Posterior vena cava (tissue), 2 donors: ENCODE measurements around the gene COBLL1. TPM values are rescaled to one million over a fixed set of nuclear protein-coding genes. Genes with fewer than 3 reads are reported as not detected.
"Not testable (repeated sequence)": the region's sequence is repeated elsewhere in the genome, so short reads cannot be mapped to it uniquely, and the experiment has no call there.

ENCODE experiments used
- DNase-seq: peaks from one replicate; pipeline ENCODE4 v3.0.0-alpha.2; 2020; ENCODE audit warnings: low spot score
- intact Hi-C, 2 donors: fragments of 100-400 bp; cut with DNase I; formaldehyde crosslinking; loops; one replicate each; pipeline versions ENCODE4 v1.14.1 to v1.14.2; 2022 to 2023
- total RNA-seq, 2 donors: library from RNA; stranded (reverse); fragmentation: NEBNext Ultra II Directional; extraction: Animal tissue kit (Norgen Biotek cat#: 25700); gene quantifications; one replicate each; pipeline ENCODE4 v1.2.1, GENCODE V29; 2021
- donor health status: DM: yes; HTN: yes; CAD: no.
- donor health status: DM: yes; HTN: yes; CAD: no.

COBLL1 gene
- total RNA-seq, 2 donors from 2014 or later, result 76.9 to 92.6 TPM

DNA sequence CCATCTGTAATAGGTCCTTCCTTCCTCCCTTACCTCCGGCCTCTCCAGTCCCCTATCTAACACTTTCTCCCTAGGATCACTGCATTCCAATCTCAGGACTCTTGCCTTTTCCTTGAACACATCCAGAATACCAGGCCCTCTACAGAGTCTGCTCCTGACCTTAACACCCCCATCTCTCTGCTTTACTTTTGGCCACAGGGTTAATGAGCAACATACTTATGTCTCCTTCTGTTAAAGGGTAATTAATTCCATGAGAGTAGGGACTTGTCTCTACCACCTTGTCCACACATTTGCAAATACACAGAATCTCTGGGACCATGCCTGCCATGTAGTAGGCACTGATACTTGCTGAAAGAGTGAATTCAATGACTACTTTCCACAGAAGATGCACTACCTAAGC, 94.9 kb downstream of the COBLL1 start:
- intact Hi-C loops, result no loop called here
- DNase-seq, result no peak

DNA sequence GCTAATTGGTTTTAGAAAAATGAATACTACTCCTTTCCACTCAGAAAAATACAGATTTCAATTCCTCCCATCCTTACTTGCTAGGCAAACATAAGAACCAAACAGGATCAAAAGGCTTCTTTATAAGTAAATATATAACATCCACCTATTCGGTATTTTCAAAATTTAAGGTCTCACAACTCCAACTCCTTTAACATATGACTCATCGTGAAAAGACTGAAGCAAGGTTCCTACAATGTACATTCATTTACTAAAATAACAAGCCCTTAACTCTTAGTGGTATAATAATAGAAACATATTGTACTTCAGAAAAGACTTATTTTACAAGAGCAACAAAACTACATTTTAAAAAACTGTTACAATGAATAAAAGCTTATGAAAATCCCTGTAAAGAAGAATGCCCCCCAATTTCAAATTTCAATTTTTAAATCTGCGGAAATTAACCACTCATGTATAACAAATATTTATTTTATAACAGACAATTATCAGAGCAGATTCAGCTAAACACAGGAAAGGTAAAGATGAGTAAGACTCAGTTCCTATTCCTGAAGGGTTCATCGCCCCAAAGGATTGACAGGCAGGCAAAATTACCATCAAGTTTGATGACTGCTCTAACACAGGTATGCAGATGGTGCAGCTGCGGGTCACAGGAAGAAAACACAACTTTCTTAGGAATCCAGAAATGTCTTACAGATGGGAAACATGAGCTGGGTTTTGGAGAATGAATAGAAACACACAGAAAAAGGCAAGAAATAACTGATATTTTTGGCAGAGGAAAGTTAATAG, 96.4 kb downstream of the COBLL1 start:
- intact Hi-C loops, result no loop called here
- no peak for DNase-seq

DNA sequence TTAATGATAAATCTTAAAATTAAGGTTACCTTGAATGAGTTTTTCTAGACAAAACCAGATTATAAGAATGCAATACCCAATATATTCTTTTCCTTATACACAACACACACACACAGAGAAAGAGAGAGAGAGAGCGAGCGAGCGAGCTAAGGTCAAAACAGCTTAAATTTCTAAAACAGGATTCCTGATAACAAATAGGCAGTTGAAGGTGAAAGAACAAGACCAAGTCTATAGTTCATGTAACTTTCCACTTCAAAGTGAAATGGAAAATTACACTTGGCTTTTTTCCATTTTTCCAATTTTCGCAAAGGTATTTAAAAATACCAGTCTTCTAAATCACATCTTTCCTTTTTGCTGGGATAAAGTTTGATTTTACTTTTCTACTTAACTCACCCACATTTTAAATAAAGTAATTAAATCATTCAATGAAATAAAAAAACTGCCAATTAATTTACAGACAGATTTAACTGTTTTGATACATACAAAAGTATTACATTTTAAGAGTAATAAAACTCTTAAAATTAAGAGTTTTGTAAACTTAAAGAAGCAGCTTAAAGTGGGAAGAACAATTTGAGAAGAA, 98.8 kb downstream of the COBLL1 start:
- intact Hi-C loops, result no loop called here
- no peak for DNase-seq

GRCh38 chr2:164739966-164740365, 101.7 kb downstream of the COBLL1 start:
- intact Hi-C loops, result loop anchor here in 1 of 2 donors (5.0 kb wide), 2 partner anchors 102 to 172 kb away; partner anchors contain the start of gene COBLL1
- DNase-seq, result no peak

DNA sequence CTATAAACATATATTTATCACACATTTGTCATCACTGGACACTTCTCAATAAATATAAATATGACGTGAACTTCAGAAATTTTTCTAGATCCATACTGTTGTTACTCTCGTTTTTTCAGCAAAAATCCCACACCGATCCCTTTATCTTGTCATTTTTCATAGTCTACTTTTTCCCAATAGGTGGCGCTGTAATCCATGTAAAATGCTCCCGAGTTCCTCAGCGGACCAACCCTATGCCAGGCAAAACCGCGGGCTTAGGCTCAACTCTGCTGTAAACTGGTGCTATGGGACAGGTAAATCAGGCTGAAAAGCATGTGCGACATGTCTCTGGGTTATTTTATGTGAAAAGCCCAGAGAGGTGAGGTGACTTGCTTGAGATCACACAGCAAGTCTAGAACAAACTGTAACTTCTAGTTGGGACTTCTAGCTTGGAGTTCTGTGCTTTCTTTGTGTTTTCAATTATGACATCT, 104.0 kb downstream of the COBLL1 start:
- DNase-seq, result peak; percentile 79
- intact Hi-C loops, result loop anchor here in 1 of 2 donors (5.0 kb wide), 2 partner anchors 105 to 175 kb away; partner anchors contain the start of gene COBLL1

DNA sequence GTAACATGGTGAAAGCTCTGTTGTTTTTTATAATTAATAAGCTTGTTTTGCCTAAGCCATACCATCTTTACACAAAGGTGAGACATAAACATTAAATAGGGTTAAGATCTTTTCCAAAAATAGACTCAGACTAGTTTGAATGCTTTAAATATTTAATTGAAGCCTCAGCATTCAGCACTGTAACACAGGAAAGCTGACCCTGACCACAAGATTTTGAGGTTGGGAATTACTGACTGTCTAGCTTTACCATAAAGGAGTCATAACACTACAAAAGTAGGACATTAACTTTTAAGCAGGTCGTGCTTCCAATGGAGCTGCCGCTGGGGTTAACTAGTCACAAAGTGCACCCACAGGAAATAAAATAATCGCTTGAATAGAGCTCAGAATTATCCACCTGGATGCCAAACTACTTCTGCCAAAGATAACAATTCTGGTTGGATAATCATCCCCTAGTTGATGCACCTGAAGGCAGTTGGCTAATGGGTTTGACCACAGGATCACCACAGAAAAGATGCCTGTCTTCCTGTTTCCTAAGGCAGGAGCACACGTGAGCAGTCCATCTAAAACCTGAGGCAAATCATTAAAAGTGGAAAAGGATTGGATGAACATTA, 106.2 kb downstream of the COBLL1 start:
- intact Hi-C loops, result loop anchor here in 1 of 2 donors (5.0 kb wide), 2 partner anchors 107 to 177 kb away; partner anchors contain the start of gene COBLL1
- no peak for DNase-seq

DNA sequence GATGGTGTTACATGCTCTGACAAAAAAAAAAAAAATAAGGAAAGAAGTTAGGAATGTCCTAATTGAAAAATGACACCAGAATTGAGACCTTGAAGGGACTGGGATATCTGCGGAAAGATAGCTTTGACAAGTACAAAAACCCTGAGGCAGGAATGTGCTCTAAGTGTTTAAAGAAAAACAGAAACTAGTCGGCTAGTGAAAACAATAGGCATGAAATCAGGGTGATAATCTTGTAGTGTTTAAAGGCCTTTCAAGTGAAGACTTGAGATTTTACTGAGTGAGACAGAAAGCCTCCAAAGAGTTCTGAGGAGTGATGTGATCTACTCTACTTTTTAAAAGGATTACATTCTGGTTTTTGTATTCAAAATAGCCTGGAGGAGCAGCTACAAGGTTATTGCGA, 107.4 kb downstream of the COBLL1 start:
- DNase-seq, result no peak
- intact Hi-C loops, result no loop called here

GRCh38 chr2:164725542-164725941, 116.1 kb downstream of the COBLL1 start:
- no peak for DNase-seq
- intact Hi-C loops, result loop anchor here in 1 of 2 donors (10.0 kb wide), 1 partner anchor 189 kb away; no protein-coding TSS in a partner anchor

DNA sequence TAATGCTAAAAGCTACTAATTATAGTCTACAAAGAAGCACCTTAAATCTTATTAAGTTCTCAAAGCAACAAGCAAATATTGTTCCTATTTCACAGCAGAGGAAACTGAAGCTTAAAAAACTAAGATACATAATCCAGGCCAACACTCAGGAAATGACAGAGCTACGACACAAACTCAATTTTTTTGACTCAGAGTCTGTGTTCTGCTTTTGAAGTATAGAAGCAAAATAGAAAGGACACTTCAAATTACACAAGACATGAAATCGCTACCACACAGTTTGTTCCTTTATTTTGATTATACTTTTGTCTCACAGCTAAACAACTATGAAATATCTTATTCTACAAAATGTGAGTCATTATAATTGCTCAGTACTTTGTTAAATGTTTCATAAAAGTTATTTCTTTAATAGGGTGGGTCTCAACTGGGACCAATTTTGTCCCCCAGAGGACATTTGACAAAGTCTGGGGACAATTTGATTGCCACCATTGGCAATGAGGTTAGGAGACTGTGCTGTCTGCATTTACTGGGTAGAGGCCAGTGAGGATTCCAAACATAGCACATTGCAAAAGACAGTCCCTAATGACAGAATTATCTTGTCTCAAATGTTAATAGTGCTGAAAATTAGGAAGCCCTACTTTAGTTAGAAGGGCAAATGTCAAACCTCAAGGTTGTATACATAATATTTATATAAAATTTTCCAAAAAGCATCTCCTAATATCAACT, 118.8 kb downstream of the COBLL1 start:
- intact Hi-C loops, result loop anchor here in 1 of 2 donors (10.0 kb wide), 1 partner anchor 192 kb away; no protein-coding TSS in a partner anchor
- no peak for DNase-seq

DNA sequence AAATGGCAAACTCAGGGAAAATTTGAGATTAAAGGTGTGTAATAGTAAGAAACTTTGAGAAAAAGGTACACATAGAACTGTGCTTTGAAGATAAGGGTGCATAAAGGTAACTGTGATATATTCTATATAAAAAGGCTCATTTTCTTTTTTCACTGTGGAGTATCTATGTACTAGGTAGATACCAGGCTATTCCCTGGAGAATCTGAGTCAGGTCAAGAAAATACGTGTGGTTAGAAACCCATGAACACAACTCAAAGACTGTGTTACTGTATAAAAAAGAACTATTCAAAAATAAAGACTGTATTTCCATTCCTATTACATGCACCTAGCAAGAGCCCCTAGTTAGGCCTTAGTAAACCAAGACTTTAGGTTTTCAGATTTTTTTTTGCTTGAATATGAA, 120.2 kb downstream of the COBLL1 start:
- intact Hi-C loops, result loop anchor here in 1 of 2 donors (10.0 kb wide), 1 partner anchor 193 kb away; no protein-coding TSS in a partner anchor
- no peak for DNase-seq

DNA sequence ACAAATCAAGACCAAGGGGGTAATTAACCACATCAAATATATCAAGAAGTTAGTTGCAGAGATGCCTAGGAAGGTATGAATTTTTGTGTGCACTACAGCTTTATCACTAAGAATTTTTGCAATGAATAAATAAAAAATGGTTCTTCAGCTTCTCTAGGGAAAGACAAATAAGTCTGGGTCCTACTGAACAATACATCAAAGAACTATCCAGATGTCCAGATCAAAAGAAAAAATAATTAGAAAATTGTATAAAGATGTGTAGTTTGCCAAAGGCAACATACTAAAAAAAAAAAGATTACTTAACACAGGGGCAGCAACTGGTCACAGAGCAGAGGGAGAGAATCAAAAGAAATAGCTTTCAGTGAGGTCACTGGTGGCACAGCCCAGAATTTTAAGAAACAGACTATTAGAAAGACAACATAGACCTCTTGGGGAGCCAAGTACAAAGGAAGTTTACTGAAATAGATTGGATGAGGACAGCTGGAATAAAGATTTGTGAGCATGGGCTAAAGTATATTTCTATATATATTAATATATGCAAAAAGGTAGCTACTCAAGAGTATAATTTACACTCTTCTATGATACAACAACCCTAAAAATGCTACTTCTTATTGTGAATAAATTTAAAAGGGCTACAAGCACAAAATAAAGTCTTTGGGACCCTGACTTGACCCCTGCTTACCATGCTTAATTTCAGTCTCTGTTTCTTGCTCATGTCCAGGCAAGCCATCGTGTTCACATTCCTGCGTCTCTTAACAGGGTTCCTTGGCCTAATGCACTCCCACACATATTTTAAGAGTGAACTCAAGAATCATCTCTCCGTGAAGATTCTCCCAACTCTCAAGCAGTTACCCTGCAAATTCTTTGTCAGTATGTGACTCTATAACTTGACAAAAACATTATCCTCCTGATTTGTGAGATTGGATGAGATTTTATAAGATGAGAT, 121.4 kb downstream of the COBLL1 start:
- no peak for DNase-seq
- intact Hi-C loops, result loop anchor here (10.0 kb wide), 2 partner anchors 155 to 195 kb away; no protein-coding TSS in a partner anchor

- no peak for DNase-seq
- intact Hi-C loops, result loop anchor here (10.0 kb wide), 1 partner anchor 152 kb away; no protein-coding TSS in a partner anchor
Observed at GRCh38 chr2:164717000-164717803, 124.4 kb downstream of the COBLL1 start.

- intact Hi-C loops, result loop anchor here (10.0 kb wide), 1 partner anchor 150 kb away; no protein-coding TSS in a partner anchor
- no peak for DNase-seq
Observed at GRCh38 chr2:164714471-164714870, 127.2 kb downstream of the COBLL1 start.

DNA sequence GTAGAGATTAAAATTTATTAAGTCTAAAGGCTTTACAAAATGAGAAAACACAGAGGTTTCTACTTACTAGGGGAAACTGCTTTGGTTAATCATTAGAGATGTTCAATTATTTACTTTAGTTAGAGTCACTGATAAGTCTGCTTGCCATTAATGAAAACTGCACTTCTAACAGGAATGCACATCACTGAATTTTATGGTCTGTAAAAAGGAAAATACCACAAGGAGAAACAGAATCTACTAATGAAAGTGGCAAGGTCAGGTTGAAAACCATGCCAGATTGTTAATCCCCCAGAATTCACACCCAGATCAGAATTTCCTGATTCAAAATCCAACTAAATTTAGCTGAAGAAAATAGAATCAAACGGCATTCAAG, 129.9 kb downstream of the COBLL1 start:
- intact Hi-C loops, result loop anchor here (10.0 kb wide), 1 partner anchor 147 kb away; no protein-coding TSS in a partner anchor

DNA sequence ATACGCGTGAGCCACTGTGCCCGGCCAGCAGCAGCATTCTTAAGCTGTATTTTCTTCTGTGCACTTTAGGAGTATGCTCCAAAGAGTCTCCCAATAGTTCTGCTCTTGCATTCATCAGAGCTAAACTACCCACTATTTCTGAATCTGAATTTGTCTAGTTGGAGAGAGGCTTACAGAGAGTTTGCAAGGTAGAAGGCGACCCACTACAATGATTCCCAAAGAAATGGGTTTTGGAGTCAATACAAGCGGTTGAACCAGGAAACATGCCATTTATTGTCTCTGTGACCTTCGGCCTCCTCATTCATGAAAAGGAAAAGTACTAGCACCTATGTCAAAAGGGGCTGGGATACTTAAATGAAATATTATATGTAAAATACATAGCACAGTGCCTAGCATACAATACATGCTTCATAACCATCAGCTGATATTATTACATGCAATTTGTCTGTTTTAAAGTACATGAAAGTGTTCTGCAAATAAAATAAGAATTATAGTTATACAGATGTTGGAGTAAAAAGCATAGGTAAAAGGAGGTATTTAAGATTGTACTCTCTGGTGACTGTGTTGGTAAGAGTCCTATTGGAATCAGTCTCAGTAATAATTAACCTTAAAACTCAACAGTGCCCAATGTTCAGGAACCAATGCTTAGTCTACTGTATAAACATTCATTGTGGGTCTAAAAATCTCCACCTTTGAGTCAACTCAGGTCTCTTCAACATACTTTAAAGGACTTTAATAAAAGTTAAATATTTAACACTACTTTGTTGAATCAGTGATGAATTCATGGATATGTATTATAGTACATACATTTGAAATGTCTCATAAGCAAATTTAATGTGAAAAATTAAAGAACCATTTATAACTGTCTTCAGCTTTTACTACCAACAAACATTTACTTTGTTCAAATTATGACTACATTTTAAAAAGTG, 130.5 kb downstream of the COBLL1 start:
- no peak for DNase-seq
- intact Hi-C loops, result loop anchor here (10.0 kb wide), 1 partner anchor 146 kb away; no protein-coding TSS in a partner anchor

More for the DNA sequence above, 129.9 kb downstream of the COBLL1 start:
- DNase-seq, result no peak

- DNase-seq, result not testable (repeated sequence)
- intact Hi-C loops, result loop anchor here (10.0 kb wide), 1 partner anchor 146 kb away; no protein-coding TSS in a partner anchor
Observed at GRCh38 chr2:164710252-164710836, 131.3 kb downstream of the COBLL1 start.
